Prostate gland (tissue), 2 donors: Measurements from ENCODE around the gene FZD10. TPM values are rescaled to one million over a fixed set of nuclear protein-coding genes. Genes with fewer than 3 reads are reported as not detected.

ENCODE experiments used
- DNase-seq: peaks from one replicate; pipeline ENCODE4 v3.0.0-alpha.2; 2019; ENCODE audit warnings: low spot score
- H3K27ac ChIP-seq, 2 donors: fragments of 200-600 bp; sonication (generic); 2 replicates each; pipeline ENCODE4 v1.5.1; 2017 to 2019
- H3K27me3 ChIP-seq: fragments of 200-600 bp; sonication (generic); replicated peaks from 2 replicates; pipeline ENCODE4 v1.5.1; 2019; ENCODE audit not compliant: insufficient read depth
- H3K36me3 ChIP-seq, 2 donors: fragments of 200-600 bp; sonication (generic); 1 replicate in 1 of 2; 2 replicates in 1 of 2; pipeline versions ENCODE4 v1.5.1 to v1.8.1; 2017 to 2019
- H3K4me1 ChIP-seq: fragments of 200-600 bp; sonication (generic); replicated peaks from 2 replicates; pipeline ENCODE4 v1.5.1; 2019
- H3K4me3 ChIP-seq, 2 donors: fragments of 200-600 bp; sonication (generic); 2 replicates each; pipeline ENCODE4 v1.5.1; 2017 to 2019
- H3K9me3 ChIP-seq: fragments of 200-600 bp; sonication (generic); 2 replicates; pipeline ENCODE4 v1.5.1; 2017
- CTCF ChIP-seq, 4 experiments: fragments of 200-600 bp in 2 of 4; fragments of 450-650 bp in 2 of 4; sonication (generic) in 2 of 4; IDR thresholded peaks; 1 replicate in 3 of 4; 2 replicates in 1 of 4; pipeline ENCODE4 v1.5.1; 2016 to 2019; ENCODE audit warnings: antibody characterized with exemption in 4 of 4, mild to moderate bottlenecking in 2 of 4, moderate library complexity in 2 of 4
- POLR2A ChIP-seq: fragments of 450-650 bp; IDR thresholded peaks from one replicate; pipeline ENCODE4 v1.6.1; 2016; ENCODE audit warnings: antibody characterized with exemption, mild to moderate bottlenecking
- POLR2AphosphoS5 ChIP-seq: sonication (generic); formaldehyde crosslinking; IDR thresholded peaks from one replicate; pipeline ENCODE4 v1.6.1; 2017; ENCODE audit warnings: antibody characterized with exemption
- whole genome bisulfite sequencing: methylation state at CpG from one replicate; pipeline ENCODE4 v1.1.5; 2018; 5-methylcytosine and 5-hydroxymethylcytosine counted together
- intact Hi-C: fragments of 100-400 bp; cut with DNase I; formaldehyde crosslinking; loops from one replicate; pipeline ENCODE4 v1.14.2; 2022
- total RNA-seq, 2 donors: library from RNA; depleted of rRNA; stranded (reverse); fragments of >200 nt; gene quantifications; one replicate each; pipeline ENCODE4 v1.1.0, GENCODE V29; 2016

FZD10 gene
- total RNA-seq, 2 donors from 2014 or later = 1.5 to 11.8 TPM

- Histone ChIP-seq H3K4me3 (no peak overlapping the region), H3K36me3 (no peaks in the 10 kb centered on the region), H3K4me1 (no peaks in the 10 kb centered on the region), H3K9me3 (no peaks in the 10 kb centered on the region), H3K27ac (peak overlapping the region; percentile 64 to 80), H3K27me3 (peaks cover 7% of the 10 kb centered on the region)
- no peak for TF ChIP-seq CTCF (IDR thresholded peaks at IDR 0.05)
- TF ChIP-seq POLR2AphosphoS5 = no peak
- no peak for TF ChIP-seq POLR2A
- no peak for DNase-seq
- WGBS = 22% methylated on average over 7 of the region's 7 CpGs
- intact Hi-C loops = no loop called here
Observed at GRCh38 chr12:130160306-130160705, 2.0 kb upstream of the FZD10 start.

DNA sequence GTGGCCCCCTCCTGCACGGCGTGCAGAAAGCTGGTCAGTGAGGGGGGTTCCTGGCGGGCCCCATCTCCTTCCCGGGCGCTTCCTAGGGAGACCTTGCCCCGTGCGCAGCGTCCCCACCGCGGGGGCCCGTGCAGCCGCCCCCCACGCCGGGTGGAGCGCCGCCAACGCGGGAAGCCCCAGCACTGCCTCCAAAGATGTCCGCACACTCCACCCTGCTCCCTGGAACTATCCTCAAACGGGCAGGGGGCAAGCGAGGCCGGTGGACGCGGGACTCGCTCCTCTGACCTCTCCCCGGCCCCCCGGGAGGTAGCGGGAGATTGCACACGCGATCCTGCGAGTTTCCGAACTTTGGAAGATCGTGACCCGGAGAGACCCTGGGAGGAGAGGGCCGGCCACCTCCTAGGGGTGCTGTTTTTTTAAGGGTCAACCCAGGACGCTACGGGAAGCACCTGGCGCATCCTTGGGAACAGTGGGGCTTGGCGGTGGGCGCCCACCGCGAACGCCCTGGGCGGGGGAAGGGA, 1.5 kb upstream of the FZD10 start:
- H3K4me3 ChIP-seq = peak overlapping the region; percentile 35 to 45

DNA sequence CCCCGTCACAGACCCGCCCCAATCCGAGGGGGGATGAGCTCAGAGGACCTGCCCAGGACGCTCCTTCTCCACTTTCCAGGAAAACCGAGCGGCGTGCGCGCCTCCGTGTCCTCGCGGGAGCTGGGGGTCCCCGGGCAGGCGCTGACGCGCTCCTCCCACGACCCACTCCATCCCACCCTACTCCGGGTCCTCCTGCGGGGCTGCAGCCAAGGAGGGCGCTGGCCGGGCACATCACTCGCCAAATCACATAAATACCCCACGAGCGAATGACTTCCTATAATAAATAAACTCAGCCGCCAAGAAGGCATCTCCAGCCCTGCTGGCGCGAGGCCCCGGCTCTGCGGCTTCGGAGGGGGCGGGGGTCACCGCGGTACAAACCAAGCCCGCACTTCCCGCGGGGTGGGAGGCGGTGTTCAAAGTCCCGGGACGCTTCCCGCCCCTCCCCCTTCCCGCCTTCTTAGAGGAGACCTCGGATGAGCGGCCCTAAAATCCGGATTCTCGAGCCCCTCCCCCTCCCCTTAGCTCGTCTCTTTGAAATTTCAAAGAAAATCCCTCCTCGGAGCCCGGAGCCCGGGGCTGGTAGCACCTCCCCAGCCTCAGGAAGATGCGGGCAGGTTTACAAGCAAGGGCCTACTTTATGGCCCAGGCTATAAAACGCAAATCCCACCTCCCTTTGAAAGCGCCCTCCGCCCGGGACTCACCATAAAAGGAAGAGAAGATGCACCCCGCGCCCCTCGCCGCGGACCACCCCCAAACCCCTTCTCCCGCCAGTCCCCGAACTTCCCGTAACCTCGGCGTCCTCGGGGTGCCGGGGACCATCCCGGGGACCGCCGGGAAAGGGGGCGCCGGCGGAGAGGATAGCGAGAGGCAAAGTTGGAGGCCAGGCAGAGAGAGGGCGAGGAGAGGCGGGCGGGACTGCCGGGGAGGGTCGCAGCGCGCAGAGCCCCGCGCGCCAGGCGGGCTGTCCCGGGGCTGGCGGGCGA, 712 bp upstream of the FZD10 start:
- intact Hi-C loops = no loop called here
- Histone ChIP-seq H3K27me3 (peaks cover 7% of the 10 kb centered on the region), H3K4me1 (no peaks in the 10 kb centered on the region), H3K36me3 (no peaks in the 10 kb centered on the region), H3K4me3 (peak overlapping the region; percentile 35 to 45), H3K27ac (peak overlapping the region; percentile 64 to 80), H3K9me3 (no peaks in the 10 kb centered on the region)
- 2% methylated on average over 80 of the region's 87 CpGs for WGBS
- DNase-seq = peak; percentile 57
- TF ChIP-seq CTCF (IDR thresholded peaks at IDR 0.05) = no peak
- TF ChIP-seq POLR2AphosphoS5 = peak; percentile 45

More for the DNA sequence above, 1.5 kb upstream of the FZD10 start:
- Histone ChIP-seq H3K36me3 (no peaks in the 10 kb centered on the region), H3K4me1 (no peaks in the 10 kb centered on the region), H3K27me3 (peaks cover 7% of the 10 kb centered on the region), H3K9me3 (no peaks in the 10 kb centered on the region), H3K27ac (peak overlapping the region; percentile 64 to 80)
- TF ChIP-seq CTCF (IDR thresholded peaks at IDR 0.05) (no peak), POLR2A (no peak)
- DNase-seq = no peak
- WGBS = 4% methylated on average over 44 of the region's 44 CpGs
- intact Hi-C loops = no loop called here

GRCh38 chr12:130162745-130163460, 639 bp downstream of the FZD10 start:
- TF ChIP-seq CTCF (IDR thresholded peaks at IDR 0.05) (no peak), POLR2AphosphoS5 (no peak), POLR2A (no peak)

More at GRCh38 chr12:130162745-130163460, 639 bp downstream of the FZD10 start:
- DNase-seq = no peak
- Histone ChIP-seq H3K36me3 (no peaks in the 10 kb centered on the region), H3K27me3 (peaks cover 7% of the 10 kb centered on the region), H3K9me3 (no peaks in the 10 kb centered on the region), H3K4me1 (no peaks in the 10 kb centered on the region), H3K27ac (peak overlapping the region in 1 of 2 donors; percentile 63), H3K4me3 (peak overlapping the region; percentile 35 to 45)
- 4% methylated on average over 67 of the region's 78 CpGs for WGBS
- intact Hi-C loops = no loop called here
